ENCODE data around the gene IRAK1.

DNA sequence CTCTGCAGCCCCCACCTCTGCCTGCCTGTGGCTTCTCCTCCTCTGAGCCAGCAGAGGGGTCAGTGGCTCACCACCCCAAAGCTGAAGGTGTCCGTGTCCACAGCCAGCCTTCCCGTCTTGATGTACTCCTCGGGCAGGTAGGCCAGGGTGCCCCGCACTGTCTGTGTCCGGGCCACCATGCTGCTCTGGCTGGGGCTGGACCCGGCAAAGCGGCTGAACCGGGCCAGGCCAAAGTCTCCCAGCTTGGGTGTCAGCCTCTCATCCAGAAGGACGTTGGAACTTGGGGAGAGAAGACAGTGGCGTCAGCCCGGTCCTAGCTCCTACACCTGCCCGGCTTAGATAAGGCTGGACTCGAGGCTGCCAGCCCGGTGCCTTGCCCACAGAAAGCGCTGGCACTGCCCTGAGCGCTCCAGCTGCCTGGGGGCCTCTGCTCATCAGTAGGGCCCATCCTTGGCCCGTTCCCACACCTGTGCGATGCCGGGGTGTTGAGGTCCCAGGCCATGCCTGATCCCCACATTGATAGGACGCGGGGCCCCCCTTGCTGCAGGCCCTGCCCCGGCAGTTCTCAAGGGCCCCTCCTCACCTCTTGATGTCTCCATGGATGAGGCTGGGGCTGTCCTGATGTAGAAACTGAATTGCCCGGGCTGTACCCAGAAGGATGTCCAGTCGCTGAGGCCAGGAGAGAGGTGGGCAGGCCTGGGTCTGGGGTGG is 3.2 kb downstream of the IRAK1 start:
- TF ChIP-seq, protein P1, sequence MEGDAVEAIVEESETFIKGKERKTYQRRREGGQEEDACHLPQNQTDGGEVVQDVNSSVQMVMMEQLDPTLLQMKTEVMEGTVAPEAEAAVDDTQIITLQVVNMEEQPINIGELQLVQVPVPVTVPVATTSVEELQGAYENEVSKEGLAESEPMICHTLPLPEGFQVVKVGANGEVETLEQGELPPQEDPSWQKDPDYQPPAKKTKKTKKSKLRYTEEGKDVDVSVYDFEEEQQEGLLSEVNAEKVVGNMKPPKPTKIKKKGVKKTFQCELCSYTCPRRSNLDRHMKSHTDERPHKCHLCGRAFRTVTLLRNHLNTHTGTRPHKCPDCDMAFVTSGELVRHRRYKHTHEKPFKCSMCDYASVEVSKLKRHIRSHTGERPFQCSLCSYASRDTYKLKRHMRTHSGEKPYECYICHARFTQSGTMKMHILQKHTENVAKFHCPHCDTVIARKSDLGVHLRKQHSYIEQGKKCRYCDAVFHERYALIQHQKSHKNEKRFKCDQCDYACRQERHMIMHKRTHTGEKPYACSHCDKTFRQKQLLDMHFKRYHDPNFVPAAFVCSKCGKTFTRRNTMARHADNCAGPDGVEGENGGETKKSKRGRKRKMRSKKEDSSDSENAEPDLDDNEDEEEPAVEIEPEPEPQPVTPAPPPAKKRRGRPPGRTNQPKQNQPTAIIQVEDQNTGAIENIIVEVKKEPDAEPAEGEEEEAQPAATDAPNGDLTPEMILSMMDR (conservative IDR thresholded peaks at IDR 0.05; ENCODE audit: low read depth, low read length), result no peak
- TF ChIP-seq EZH2 (IDR thresholded peaks at IDR 0.05; ENCODE audit: borderline replicate concordance, low read depth, low read length, poor library complexity, severe bottlenecking), result no peak
